ENCODE measurements around the gene CXCL11. TPM values are rescaled to one million over a fixed set of nuclear protein-coding genes. Genes with fewer than 3 reads are reported as not detected.
"Not testable (repeated sequence)": the region's sequence is repeated elsewhere in the genome, so short reads cannot be mapped to it uniquely, and the experiment has no call there.

The CXCL11 gene
- total RNA-seq = 1.0 and 6.4 TPM in 2 replicates

- peak; percentile 76 for DNase-seq (ENCODE audit: extremely low read depth, low read depth, low spot score)
Measured at GRCh38 chr4:76035799-76036380, at the start of gene CXCL11. CXCL11 (minus strand) TSS chr4:76036070; CDS start chr4:76035987, 83 bp downstream.

GRCh38 chr4:76084542-76084941 is 48.7 kb upstream of the CXCL11 start:
- DNase-seq (ENCODE audit: extremely low read depth, low read depth, low spot score) = no peak

GRCh38 chr4:76083386-76083988 is 47.6 kb upstream of the CXCL11 start:
- no peak for DNase-seq (ENCODE audit: extremely low read depth, low read depth, low spot score)

- DNase-seq (ENCODE audit: extremely low read depth, low read depth, low spot score) = no peak
Measured at GRCh38 chr4:76078033-76078613, 42.3 kb upstream of the CXCL11 start.

- DNase-seq (ENCODE audit: extremely low read depth, low read depth, low spot score) = no peak
Measured at GRCh38 chr4:76074993-76075600, 39.2 kb upstream of the CXCL11 start.

- no peak for DNase-seq (ENCODE audit: extremely low read depth, low read depth, low spot score)
Measured at GRCh38 chr4:76074468-76074867, 38.6 kb upstream of the CXCL11 start, which contains the start of gene ART3. ART3 (plus strand) TSS chr4:76074709; CDS start chr4:76075890, 1,181 bp downstream.

GRCh38 chr4:76072760-76073159 is 36.9 kb upstream of the CXCL11 start:
- no peak for DNase-seq (ENCODE audit: extremely low read depth, low read depth, low spot score)

GRCh38 chr4:76067652-76068286 is 31.9 kb upstream of the CXCL11 start:
- DNase-seq (ENCODE audit: extremely low read depth, low read depth, low spot score) = peak; percentile 69

GRCh38 chr4:76066546-76066945 is 30.7 kb upstream of the CXCL11 start:
- DNase-seq (ENCODE audit: extremely low read depth, low read depth, low spot score) = no peak

- DNase-seq (ENCODE audit: extremely low read depth, low read depth, low spot score) = no peak
Measured at GRCh38 chr4:76061982-76062381, 26.1 kb upstream of the CXCL11 start.

- no peak for DNase-seq (ENCODE audit: extremely low read depth, low read depth, low spot score)
Measured at GRCh38 chr4:76061421-76061820, 25.6 kb upstream of the CXCL11 start.

GRCh38 chr4:76060506-76060905 is 24.6 kb upstream of the CXCL11 start:
- no peak for DNase-seq (ENCODE audit: extremely low read depth, low read depth, low spot score)

- DNase-seq (ENCODE audit: extremely low read depth, low read depth, low spot score) = no peak
Measured at GRCh38 chr4:76059750-76060149, 23.9 kb upstream of the CXCL11 start.

GRCh38 chr4:76058888-76059426 is 23.1 kb upstream of the CXCL11 start:
- no peak for DNase-seq (ENCODE audit: extremely low read depth, low read depth, low spot score)

GRCh38 chr4:76058302-76058701 is 22.4 kb upstream of the CXCL11 start:
- no peak for DNase-seq (ENCODE audit: extremely low read depth, low read depth, low spot score)

GRCh38 chr4:76055421-76055820 is 19.6 kb upstream of the CXCL11 start:
- DNase-seq (ENCODE audit: extremely low read depth, low read depth, low spot score) = no peak

- no peak for DNase-seq (ENCODE audit: extremely low read depth, low read depth, low spot score)
Measured at GRCh38 chr4:76055016-76055415, 19.1 kb upstream of the CXCL11 start.

- no peak for DNase-seq (ENCODE audit: extremely low read depth, low read depth, low spot score)
Measured at GRCh38 chr4:76053730-76054129, 17.9 kb upstream of the CXCL11 start.

- DNase-seq (ENCODE audit: extremely low read depth, low read depth, low spot score) = not testable (repeated sequence)
Measured at GRCh38 chr4:76050560-76051050, 14.7 kb upstream of the CXCL11 start.

- not testable (repeated sequence) for DNase-seq (ENCODE audit: extremely low read depth, low read depth, low spot score)
Measured at GRCh38 chr4:76049860-76050416, 14.1 kb upstream of the CXCL11 start.

GRCh38 chr4:76044686-76045085 is 8.8 kb upstream of the CXCL11 start:
- not testable (repeated sequence) for DNase-seq (ENCODE audit: extremely low read depth, low read depth, low spot score)

All from glomerular endothelial cell (primary cell).